HG03354 (cell line): ENCODE data around the gene ZNF382.

ENCODE experiments used
- ATAC-seq: cut with Tn5 transposase; IDR thresholded peaks from one replicate; pipeline ENCODE4 v1.9.1; 2021; ENCODE audit warnings: mild to moderate bottlenecking; ENCODE audit not compliant: unreplicated experiment, poor library complexity, severe bottlenecking

Gene ZNF382

GRCh38 chr19:36672368-36672767 lies 67.3 kb downstream of the ZNF382 start:
- ATAC-seq, result no peak

- ATAC-seq, result no peak
These were observed 69.1 kb downstream of the ZNF382 start for GRCh38 chr19:36674201-36674600.

DNA sequence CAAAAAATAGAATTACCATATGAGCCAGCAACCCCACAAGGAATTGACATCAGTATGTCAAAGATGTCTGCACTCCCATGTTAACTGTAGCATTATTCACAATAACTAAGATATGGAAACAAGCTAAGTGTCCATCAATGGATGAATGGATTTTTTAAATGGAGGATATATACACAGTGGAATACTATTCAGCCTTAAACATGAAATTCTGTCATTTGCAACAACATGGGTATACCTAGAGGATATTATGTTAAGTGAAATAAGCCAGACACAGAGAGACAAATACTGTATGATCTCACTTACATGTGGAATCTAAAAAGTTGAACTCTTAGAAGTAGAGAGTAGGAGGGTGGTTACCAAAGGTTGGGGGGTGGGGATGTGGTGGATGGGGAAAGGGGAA lies 74.3 kb downstream of the ZNF382 start:
- ATAC-seq, result no peak
